HCT116 (cell line): ENCODE results near the gene DDX1. TPM values are rescaled to one million over a fixed set of nuclear protein-coding genes. Genes with fewer than 3 reads are reported as not detected.

Source experiments
- ATAC-seq: fragments of 200-7000 bp; cut with Tn5 transposase; 2 replicates; pipeline ENCODE4 v1.9.1; 2020; ENCODE audit warnings: mild to moderate bottlenecking, moderate library complexity
- BruUV-seq: library from RNA; stranded (reverse); fragments of 400-500 nt; replicated peaks from 2 replicates; lab custom pipeline; 2021; lab: Mats Ljungman, UMichigan
- CTCF ChIA-PET: fragments of 300-600 bp; sonication (Branson Sonifier 250); formaldehyde crosslinking; loops from one replicate; lab custom pipeline; 2021; ENCODE audit warnings: antibody characterized with exemption; lab: Charles Lee
- POLR2A ChIA-PET: fragments of 300-600, 350-600 bp; sonication (Branson Sonifier 250); formaldehyde crosslinking; loops from one replicate; lab custom pipeline; 2021; ENCODE audit warnings: antibody characterized with exemption; lab: Charles Lee
- RAD21 ChIA-PET, 2 experiments: fragments of 300-600 bp; sonication (Branson Sonifier 250); formaldehyde crosslinking; loops; one replicate each; lab custom pipeline; 2023; ENCODE audit warnings: low total read pairs in 2 of 2; ENCODE audit not compliant: uncharacterized antibody in 2 of 2, unreplicated experiment in 2 of 2, low non-redundant PET in 1 of 2; lab: Charles Lee
- DNase-seq: peaks from one replicate; pipeline ENCODE4 v3.0.0-alpha.2; 2010; ENCODE audit warnings: low read depth, low spot score
- H2AFZ ChIP-seq: fragments of 200-600 bp; shearing (Covaris generic), sonication (generic); 2 replicates; pipeline ENCODE4 v1.6.1; 2017; ENCODE audit warnings: low read depth, mixed run types, mixed read lengths, antibody characterized with exemption, low read length; ENCODE audit not compliant: poor library complexity, severe bottlenecking
- H3K27ac ChIP-seq: 2 replicates; pipeline ENCODE4 v1.5.1; 2012; ENCODE audit warnings: low read depth, low read length
- H3K27me3 ChIP-seq: fragments of 200-600 bp; sonication (generic); 2 replicates; pipeline ENCODE4 v1.6.1; 2016; ENCODE audit warnings: mixed run types, low read length, mixed read lengths; ENCODE audit not compliant: insufficient read depth
- H3K36me3 ChIP-seq, 2 experiments: fragments of 200-500 bp in 1 of 2; fragments of 200-600 bp in 1 of 2; sonication (Bioruptor generic) in 1 of 2; sonication (generic) in 1 of 2; 2 replicates each; pipeline versions ENCODE4 v1.5.1 to v1.6.1; 2014 to 2016; ENCODE audit warnings: low read length in 2 of 2, inconsistent platforms in 1 of 2, mixed read lengths in 1 of 2, mixed run types in 1 of 2; ENCODE audit not compliant: insufficient read depth in 2 of 2, control insufficient read depth in 1 of 2
- H3K4me1 ChIP-seq, 2 experiments: fragments of 200-600 bp in 1 of 2; sonication (generic) in 1 of 2; 2 replicates each; pipeline versions ENCODE4 v1.5.1 to v1.6.1; 2012 to 2017; ENCODE audit warnings: low read length in 2 of 2, inconsistent platforms in 1 of 2, mild to moderate bottlenecking in 1 of 2, mixed read lengths in 1 of 2, mixed run types in 1 of 2, moderate library complexity in 1 of 2; ENCODE audit not compliant: insufficient read depth in 2 of 2, control insufficient read depth in 1 of 2
- H3K4me2 ChIP-seq: fragments of 200-600 bp; sonication (generic); 2 replicates; pipeline ENCODE4 v1.6.1; 2017; ENCODE audit warnings: mixed run types, low read length, mixed read lengths
- H3K4me3 ChIP-seq, 2 experiments: fragments of 200-600 bp in 1 of 2; sonication (generic) in 1 of 2; replicated peaks in 1 of 2; 2 replicates each; pipeline ENCODE4 v1.5.1; 2011 to 2016; ENCODE audit warnings: low read length in 2 of 2, control low read depth in 1 of 2, low read depth in 1 of 2, mild to moderate bottlenecking in 1 of 2, mixed read lengths in 1 of 2, mixed run types in 1 of 2
- H3K79me2 ChIP-seq: fragments of 200-600 bp; sonication (generic); 2 replicates; pipeline ENCODE4 v1.6.1; 2017; ENCODE audit warnings: mild to moderate bottlenecking, mixed run types, low read length, moderate library complexity, mixed read lengths; ENCODE audit not compliant: insufficient read depth
- H3K9ac ChIP-seq: fragments of 200-600 bp; sonication (generic); 2 replicates; pipeline ENCODE4 v1.6.1; 2016; ENCODE audit warnings: low read length, mixed read lengths
- H3K9me2 ChIP-seq: fragments of 200-600 bp; sonication (generic), shearing (Covaris generic); 2 replicates; pipeline ENCODE4 v1.6.1; 2017; ENCODE audit warnings: mixed run types, mild to moderate bottlenecking, moderate library complexity; ENCODE audit not compliant: insufficient read depth
- H3K9me3 ChIP-seq, 2 experiments: fragments of 200-500 bp in 1 of 2; fragments of 200-600 bp in 1 of 2; sonication (Bioruptor generic) in 1 of 2; sonication (generic) in 1 of 2; 2 replicates each; pipeline ENCODE4 v1.6.1; 2014 to 2017; ENCODE audit warnings: low read length in 2 of 2, mixed read lengths in 2 of 2, inconsistent platforms in 1 of 2, low read depth in 1 of 2, mild to moderate bottlenecking in 1 of 2, mixed run types in 1 of 2, moderate library complexity in 1 of 2; ENCODE audit not compliant: control insufficient read depth in 1 of 2, insufficient read depth in 1 of 2
- H4K20me1 ChIP-seq: fragments of 200-600 bp; sonication (generic), shearing (Covaris generic); 2 replicates; pipeline ENCODE4 v1.6.1; 2017; ENCODE audit warnings: mixed run types, mild to moderate bottlenecking, moderate library complexity; ENCODE audit not compliant: insufficient read depth
- ATF3 ChIP-seq: IDR thresholded peaks from 2 replicates; pipeline ENCODE4 v1.6.1; 2012
- CEBPB ChIP-seq: IDR thresholded peaks from 2 replicates; pipeline ENCODE4 v1.6.1; 2012; ENCODE audit warnings: low read depth
- CTCF ChIP-seq, 3 experiments: fragments of 200-600 bp in 1 of 3; sonication (generic) in 1 of 3; IDR thresholded peaks in 2 of 3; conservative IDR thresholded peaks in 1 of 3; 2 replicates each; pipeline ENCODE4 v1.5.1; 2012 to 2017; ENCODE audit warnings: low read depth in 2 of 3, low read length in 2 of 3, antibody characterized with exemption in 1 of 3, borderline replicate concordance in 1 of 3, control low read depth in 1 of 3, mild to moderate bottlenecking in 1 of 3, mixed read lengths in 1 of 3, mixed run types in 1 of 3, moderate library complexity in 1 of 3; ENCODE audit not compliant: insufficient read depth in 1 of 3
- EGR1 ChIP-seq: IDR thresholded peaks from 2 replicates; pipeline ENCODE4 v1.6.1; 2012; ENCODE audit warnings: low read depth
- ELF1 ChIP-seq: IDR thresholded peaks from 2 replicates; pipeline ENCODE4 v1.6.1; 2012; ENCODE audit warnings: low read depth, borderline replicate concordance
- EZH2 ChIP-seq: fragments of 200-600 bp; sonication (generic); IDR thresholded peaks from 2 replicates; pipeline ENCODE4 v1.6.1; 2017; ENCODE audit warnings: antibody characterized with exemption, mixed run types
- EZH2phosphoT487 ChIP-seq: fragments of 200-600 bp; IDR thresholded peaks from 2 replicates; pipeline ENCODE4 v1.6.1; 2018; ENCODE audit warnings: antibody characterized with exemption, borderline replicate concordance
- JUND ChIP-seq: IDR thresholded peaks from 2 replicates; pipeline ENCODE4 v1.6.1; 2012
- POLR2A ChIP-seq: IDR thresholded peaks from 2 replicates; pipeline ENCODE4 v1.7.0; 2011; ENCODE audit warnings: borderline replicate concordance; ENCODE audit not compliant: insufficient read depth, insufficient read length; ENCODE audit errors: extremely low read depth
- POLR2AphosphoS5 ChIP-seq: IDR thresholded peaks from 2 replicates; pipeline ENCODE4 v1.6.1; 2011; ENCODE audit warnings: mild to moderate bottlenecking, low read depth, low read length, moderate library complexity
- RAD21 ChIP-seq: IDR thresholded peaks from 2 replicates; pipeline ENCODE4 v1.6.1; 2012; ENCODE audit warnings: low read depth, mild to moderate bottlenecking
- SIN3A ChIP-seq: IDR thresholded peaks from 2 replicates; pipeline ENCODE4 v1.6.1; 2012; ENCODE audit warnings: low read depth
- SRF ChIP-seq: IDR thresholded peaks from 2 replicates; pipeline ENCODE4 v1.6.1; 2012; ENCODE audit warnings: low read depth
- TCF7L2 ChIP-seq: IDR thresholded peaks from 2 replicates; pipeline ENCODE4 v1.7.0; 2011; ENCODE audit warnings: borderline replicate concordance, inconsistent platforms; ENCODE audit not compliant: insufficient read depth, insufficient read length; ENCODE audit errors: extremely low read depth
- ZFX ChIP-seq: fragments of 450-650 bp; IDR thresholded peaks from 2 replicates; pipeline ENCODE4 v1.6.1; 2017
- ZNF274 ChIP-seq: fragments of 200-500 bp; sonication (Bioruptor generic); IDR thresholded peaks from 2 replicates; pipeline ENCODE4 v1.6.1; 2014; ENCODE audit warnings: mild to moderate bottlenecking, low read depth, low read length, inconsistent platforms
- intact Hi-C: fragments of 100-400 bp; cut with micrococcal nuclease; formaldehyde crosslinking; loops from 2 replicates; pipeline ENCODE4 v1.10.0; 2022
- total RNA-seq: library from RNA; stranded (reverse); gene quantifications from one replicate; pipeline ENCODE4 v1.2.1, GENCODE V29; 2021; ENCODE audit not compliant: unreplicated experiment

DDX1 gene
- total RNA-seq, 1 experiment from 2014 or later = 117 TPM

GRCh38 chr2:15543053-15543452 is 48.6 kb upstream of the DDX1 start:
- Histone ChIP-seq H2AFZ (no peak overlapping the region), H3K27ac (no peak overlapping the region), H3K4me1 (no peaks in the 10 kb centered on the region), H3K27me3 (no peaks in the 10 kb centered on the region), H3K79me2 (no peaks in the 10 kb centered on the region), H3K4me2 (no peak overlapping the region), H3K9me3 (no peaks in the 10 kb centered on the region), H3K36me3 (no peaks in the 10 kb centered on the region), H4K20me1 (peaks cover 4% of the 10 kb centered on the region; the same call in 1 of the 2 replicates), H3K4me3 (no peak overlapping the region), H3K9ac (no peak overlapping the region), H3K9me2 (no peaks in the 10 kb centered on the region)
- ChIA-PET CTCF (no interaction called here), RAD21 (no interaction called here), POLR2A (no interaction called here)
- BruUV-seq = no TSS peak
- TF ChIP-seq ELF1 = no peak
- TF ChIP-seq POLR2A = no peak
- no peak for TF ChIP-seq EGR1
- TF ChIP-seq TCF7L2 = no peak
- TF ChIP-seq ZNF274 = no peak
- TF ChIP-seq CTCF (IDR thresholded peaks at IDR 0.05 in 2 of 3, conservative IDR thresholded peaks at IDR 0.05 in 1 of 3; ENCODE audit: borderline replicate concordance in 1 of 3, insufficient read depth in 1 of 3, low read depth in 2 of 3, low read length in 2 of 3) = no peak
- TF ChIP-seq EZH2 = no peak
- TF ChIP-seq JUND = no peak
- no peak for TF ChIP-seq SIN3A
- TF ChIP-seq ATF3 = no peak
- TF ChIP-seq CEBPB = no peak
- TF ChIP-seq POLR2AphosphoS5 = no peak
- TF ChIP-seq ZFX = no peak
- TF ChIP-seq RAD21 = no peak
- no peak for TF ChIP-seq EZH2phosphoT487
- no peak for TF ChIP-seq SRF
- ATAC-seq (no peak), DNase-seq (no peak)
- intact Hi-C loops = no loop called here
